GM12878 (cell line): Measurements from ENCODE around the gene CCDC194. TPM values are rescaled to one million over a fixed set of nuclear protein-coding genes. Genes with fewer than 3 reads are reported as not detected.

Experiments used
- BCL3 ChIP-seq: IDR thresholded peaks from 2 replicates; pipeline ENCODE4 v1.6.1; 2011; ENCODE audit warnings: borderline replicate concordance, low read depth, mild to moderate bottlenecking, moderate library complexity, low read length; ENCODE audit not compliant: insufficient read depth, poor library complexity, severe bottlenecking
- BRCA1 ChIP-seq: IDR thresholded peaks from 2 replicates; pipeline ENCODE4 v1.6.1; 2011; ENCODE audit warnings: low read depth, low read length, improper control_type of control experiment
- CHD2 ChIP-seq: IDR thresholded peaks from 2 replicates; pipeline ENCODE4 v1.6.1; 2011; ENCODE audit warnings: low read depth, low read length, improper control_type of control experiment, borderline replicate concordance
- ETV6 ChIP-seq, 2 experiments: fragments of 450-650 bp in 1 of 2; IDR thresholded peaks in 1 of 2; conservative IDR thresholded peaks in 1 of 2; 2 replicates each; pipeline ENCODE4 v1.6.1; 2014; ENCODE audit warnings: antibody characterized with exemption in 1 of 2, borderline replicate concordance in 1 of 2, low read depth in 1 of 2, mild to moderate bottlenecking in 1 of 2, moderate library complexity in 1 of 2
- GATAD2B ChIP-seq: fragments of 450-650 bp; conservative IDR thresholded peaks from 2 replicates; pipeline ENCODE4 v1.6.1; 2017; ENCODE audit warnings: low read depth, mild to moderate bottlenecking, moderate library complexity
- IRF4 ChIP-seq: IDR thresholded peaks from 2 replicates; pipeline ENCODE4 v1.6.1; 2011; ENCODE audit warnings: low read depth, low read length
- MEF2A ChIP-seq: IDR thresholded peaks from 2 replicates; pipeline ENCODE4 v1.6.1; 2011; ENCODE audit warnings: low read depth, mild to moderate bottlenecking, low read length, moderate library complexity; ENCODE audit not compliant: insufficient read depth
- MXI1 ChIP-seq: fragments of 150-350 bp; IDR thresholded peaks from 2 replicates; pipeline ENCODE4 v1.6.1; 2011; ENCODE audit warnings: low read depth, mild to moderate bottlenecking, inconsistent platforms, low read length, improper control_type of control experiment
- MYC ChIP-seq: IDR thresholded peaks from 2 replicates; pipeline ENCODE4 v1.6.1; 2011; ENCODE audit warnings: mild to moderate bottlenecking, low read length, moderate library complexity, inconsistent platforms; ENCODE audit not compliant: insufficient read depth, insufficient replicate concordance, insufficient read length, severe bottlenecking
- NFYA ChIP-seq: IDR thresholded peaks from 2 replicates; pipeline ENCODE4 v1.6.1; 2011; ENCODE audit warnings: low read depth, mild to moderate bottlenecking, low read length, improper control_type of control experiment, borderline replicate concordance
- NRF1 ChIP-seq: conservative IDR thresholded peaks from 2 replicates; pipeline ENCODE4 v1.6.1; 2011; ENCODE audit warnings: mild to moderate bottlenecking, low read depth, low read length, improper control_type of control experiment
- PML ChIP-seq: IDR thresholded peaks from 2 replicates; pipeline ENCODE4 v1.6.1; 2012; ENCODE audit warnings: low read length, inconsistent platforms
- RAD51 ChIP-seq: fragments of 450-650 bp; IDR thresholded peaks from 2 replicates; pipeline ENCODE4 v1.6.1; 2016; ENCODE audit warnings: moderate library complexity, mild to moderate bottlenecking, inconsistent platforms
- RELA ChIP-seq: fragments of 450-650 bp; IDR thresholded peaks from 2 replicates; pipeline ENCODE4 v1.8.0; 2014; ENCODE audit warnings: borderline replicate concordance; ENCODE audit not compliant: partially characterized antibody
- REST ChIP-seq: IDR thresholded peaks from 2 replicates; pipeline ENCODE4 v1.6.1; 2012; ENCODE audit warnings: mild to moderate bottlenecking, low read depth, low read length
- SUZ12 ChIP-seq: fragments of 200-600 bp; sonication (generic); IDR thresholded peaks from one replicate; pipeline ENCODE4 v1.6.1; 2018; ENCODE audit warnings: antibody characterized with exemption, mild to moderate bottlenecking; ENCODE audit not compliant: unreplicated experiment
- USF1 ChIP-seq: IDR thresholded peaks from 2 replicates; pipeline ENCODE4 v1.6.1; 2011; ENCODE audit warnings: borderline replicate concordance, low read depth, mild to moderate bottlenecking, moderate library complexity, mixed read lengths, low read length; ENCODE audit not compliant: insufficient read depth; ENCODE audit errors: extremely low read length
- USF2 ChIP-seq: IDR thresholded peaks from 2 replicates; pipeline ENCODE4 v1.6.1; 2011; ENCODE audit warnings: low read depth, low read length, improper control_type of control experiment, borderline replicate concordance
- ZBED1 ChIP-seq: IDR thresholded peaks from 2 replicates; pipeline ENCODE4 v1.6.1; 2016; ENCODE audit warnings: borderline replicate concordance
- ZSCAN29 ChIP-seq: fragments of 450-650 bp; IDR thresholded peaks from 2 replicates; pipeline ENCODE4 v1.6.1; 2017; ENCODE audit warnings: mild to moderate bottlenecking, moderate library complexity
- ZZZ3 ChIP-seq: IDR thresholded peaks from 2 replicates; pipeline ENCODE4 v1.6.1; 2011; ENCODE audit warnings: low read depth; ENCODE audit not compliant: control insufficient read depth, insufficient read length
- polyA plus RNA-seq, 11 experiments: library from polyadenylated mRNA; depleted of rRNA in 4 of 11; unstranded in 6 of 11; stranded (reverse) in 5 of 11; fragments of >200 nt; fragmentation: Nextera tagmentation in 4 of 11; fragmentation: Illumina TruSeq in 1 of 11; extraction: Ambion mirVana in 4 of 11; extraction: Trizol in 1 of 11; gene quantifications; 1 replicate in 1 of 11; 2 replicates in 10 of 11; pipeline versions ENCODE4 v1.2.1 to v1.2.3, GENCODE V29; 2011 to 2016; ENCODE audit warnings: inconsistent platforms in 2 of 11, missing spikeins in 2 of 11, low read depth in 1 of 11
- total RNA-seq, 4 experiments: library from RNA; depleted of rRNA in 3 of 4; stranded (reverse); fragments of >200 nt in 3 of 4; fragmentation: Illumina TruSeq in 1 of 4; extraction: Trizol in 1 of 4; gene quantifications; 2 replicates each; pipeline versions ENCODE4 v1.2.1 to v1.2.3, GENCODE V29; 2013 to 2021

Gene CCDC194
- total and polyA plus RNA-seq, 10 of the 15 experiments (the other 5 are each of a cell fraction or from before 2014, with no cell fraction given), result 0.07 to 3.4 (median 0.97) TPM

GRCh38 chr19:17370026-17370587 lies 23.9 kb downstream of the CCDC194 start (continued):
- TF ChIP-seq GATAD2B (0 out of 2 replicates have a peak, but pooled peaks have one; percentile 58), IRF4 (peak; percentile 24; the same call in 1 of the 2 replicates), ETV6 (conservative IDR thresholded peaks at IDR 0.05 in 1 of 2, IDR thresholded peaks at IDR 0.05 in 1 of 2; ENCODE audit: borderline replicate concordance in 1 of 2, low read depth in 1 of 2) (peak in 1 of 2 experiments; percentile 84; a peak in 2 of 4 replicates), NFYA (no peak), SUZ12 (no peak), MXI1 (no peak; the same call in 1 of the 2 replicates), ZSCAN29 (no peak), CHD2 (0 out of 2 replicates have a peak, but pooled peaks have one; percentile 22), MEF2A (peak; percentile 96), RAD51 (peak; percentile 97), REST (no peak), BRCA1 (no peak), NRF1 (no peak), BCL3 (peak; percentile 19), PML (peak; percentile 71; the same call in 1 of the 2 replicates), ZBED1 (peak; percentile 46; the same call in 1 of the 2 replicates), RELA (no peak), USF2 (peak; percentile 49; the same call in 1 of the 2 replicates), USF1 (peak; percentile 54), MYC (no peak), ZZZ3 (no peak)
